HepG2 (cell line): ENCODE data around the gene RTN3. TPM values are rescaled to one million over a fixed set of nuclear protein-coding genes. Genes with fewer than 3 reads are reported as not detected.

ENCODE experiments used
- EHMT2 ChIP-seq: fragments of 200-600 bp; sonication (generic); IDR thresholded peaks from 2 replicates; pipeline ENCODE4 v1.7.0; 2017; ENCODE audit warnings: antibody characterized with exemption, low read depth, low read length, borderline replicate concordance
- HDAC6 ChIP-seq: fragments of 200-600 bp; sonication (generic); IDR thresholded peaks from 2 replicates; pipeline ENCODE4 v1.7.0; 2017; ENCODE audit warnings: mild to moderate bottlenecking, antibody characterized with exemption, low read length, low read depth
- KLF9 ChIP-seq: IDR thresholded peaks from 2 replicates; pipeline ENCODE4 v1.6.1; 2016; ENCODE audit warnings: low read depth
- NCOA2 ChIP-seq: sonication (generic); formaldehyde crosslinking; IDR thresholded peaks from 2 replicates; pipeline ENCODE4 v1.8.0; 2022; ENCODE audit warnings: inconsistent platforms
- PHB2 ChIP-seq: fragments of 450-650 bp; IDR thresholded peaks from 2 replicates; pipeline ENCODE4 v1.6.1; 2018; ENCODE audit not compliant: partially characterized antibody
- SP2 ChIP-seq: sonication (generic); formaldehyde crosslinking; IDR thresholded peaks from 2 replicates; pipeline ENCODE4 v1.5.1; 2020; ENCODE audit warnings: mild to moderate bottlenecking, missing genetic modification reagents
- TCF7 ChIP-seq: sonication (generic); IDR thresholded peaks from 2 replicates; pipeline ENCODE4 v1.6.1; 2016; ENCODE audit warnings: antibody characterized with exemption, low read depth
- ZC3H13 ChIP-seq: sonication (generic); formaldehyde crosslinking; IDR thresholded peaks from 2 replicates; pipeline ENCODE4 v1.8.1; 2023; ENCODE audit warnings: mild to moderate bottlenecking, missing genetic modification reagents, moderate library complexity
- ZFP41 ChIP-seq: sonication (generic); formaldehyde crosslinking; IDR thresholded peaks from 2 replicates; pipeline ENCODE4 v1.4.0; 2020; ENCODE audit warnings: mild to moderate bottlenecking, missing genetic modification reagents, borderline replicate concordance
- ZNF350 ChIP-seq: sonication (generic); formaldehyde crosslinking; IDR thresholded peaks from 2 replicates; pipeline ENCODE4 v1.4.0; 2020; ENCODE audit warnings: mild to moderate bottlenecking, low read depth, missing genetic modification reagents, borderline replicate concordance
- ZNF678 ChIP-seq: sonication (generic); formaldehyde crosslinking; IDR thresholded peaks from 2 replicates; pipeline ENCODE4 v1.4.0; 2020; ENCODE audit warnings: mild to moderate bottlenecking, missing genetic modification reagents
- ZSCAN12 ChIP-seq: sonication (generic); formaldehyde crosslinking; IDR thresholded peaks from 2 replicates; pipeline ENCODE4 v1.9.0; 2021; ENCODE audit warnings: mild to moderate bottlenecking, missing genetic modification reagents
- polyA plus RNA-seq, 8 experiments: library from polyadenylated mRNA; depleted of rRNA in 3 of 8; stranded (reverse) in 7 of 8; unstranded in 1 of 8; fragments of >200 nt; fragmentation: Illumina TruSeq in 4 of 8; extraction: Trizol in 4 of 8; gene quantifications; 2 replicates each; pipeline versions ENCODE4 v1.2.1 to v1.2.3, GENCODE V29; 2011 to 2016; ENCODE audit warnings: low read depth in 4 of 8, missing spikeins in 1 of 8, mixed read lengths in 1 of 8; ENCODE audit not compliant: insufficient read depth in 1 of 8
- total RNA-seq, 5 experiments: library from RNA; depleted of rRNA; stranded (reverse); fragments of >200 nt; fragmentation: Illumina TruSeq; extraction: Trizol; gene quantifications; 2 replicates each; pipeline ENCODE4 v1.2.3, GENCODE V29; 2016; ENCODE audit warnings: low read depth in 1 of 5
- TF ChIP-seq, protein P1 (sequence below): sonication (generic); formaldehyde crosslinking; IDR thresholded peaks from 2 replicates; pipeline ENCODE4 v1.5.1; 2020; ENCODE audit warnings: mild to moderate bottlenecking, missing genetic modification reagents, borderline replicate concordance
- TF ChIP-seq, protein P2 (sequence below): IDR thresholded peaks from 2 replicates; pipeline ENCODE4 v1.6.1; 2016; ENCODE audit warnings: low read depth, borderline replicate concordance
- TF ChIP-seq, protein P3 (sequence below): sonication (generic); formaldehyde crosslinking; IDR thresholded peaks from 2 replicates; pipeline ENCODE4 v1.4.0; 2020; ENCODE audit warnings: missing genetic modification reagents; ENCODE audit errors: not compliant biosample characterization
- TF ChIP-seq, protein P4 (sequence below): sonication (generic); formaldehyde crosslinking; IDR thresholded peaks from 2 replicates; pipeline ENCODE4 v1.4.0; 2020; ENCODE audit warnings: missing genetic modification reagents, borderline replicate concordance
- TF ChIP-seq, protein P5 (sequence below): sonication (generic); formaldehyde crosslinking; IDR thresholded peaks from 2 replicates; pipeline ENCODE4 v1.8.0; 2022; ENCODE audit warnings: mild to moderate bottlenecking, missing genetic modification reagents, moderate library complexity

RTN3 gene
- total and polyA plus RNA-seq, 2 of the 13 experiments (the other 11 are each of a cell fraction or from before 2014, with no cell fraction given) = 32.2 to 41.1 TPM

DNA sequence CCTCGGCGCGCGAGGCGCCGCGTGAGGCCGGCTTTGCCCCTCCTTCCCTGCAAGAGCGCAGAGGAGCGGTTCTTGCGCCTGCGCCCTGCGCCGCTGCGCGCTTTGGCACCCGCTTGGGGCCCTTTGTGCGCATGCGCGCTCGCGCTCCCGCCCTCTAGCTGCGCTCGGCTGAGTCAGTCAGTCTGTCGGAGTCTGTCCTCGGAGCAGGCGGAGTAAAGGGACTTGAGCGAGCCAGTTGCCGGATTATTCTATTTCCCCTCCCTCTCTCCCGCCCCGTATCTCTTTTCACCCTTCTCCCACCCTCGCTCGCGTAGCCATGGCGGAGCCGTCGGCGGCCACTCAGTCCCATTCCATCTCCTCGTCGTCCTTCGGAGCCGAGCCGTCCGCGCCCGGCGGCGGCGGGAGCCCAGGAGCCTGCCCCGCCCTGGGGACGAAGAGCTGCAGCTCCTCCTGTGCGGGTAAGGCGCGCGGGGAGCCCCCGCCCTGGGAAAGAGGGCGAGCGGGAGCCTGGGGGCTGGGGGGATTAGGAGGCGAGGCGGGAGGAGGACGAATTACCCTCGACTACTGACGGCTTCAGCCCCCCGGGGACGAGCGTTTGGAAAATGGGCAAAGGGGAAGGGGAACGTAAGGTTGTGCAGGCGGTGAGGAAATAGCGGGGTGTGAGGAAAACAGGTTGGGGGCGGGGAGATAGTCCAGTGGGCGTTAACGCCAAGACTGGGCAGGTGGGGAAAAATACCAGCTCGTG lies at the start of gene RTN3 (continued):
- TF ChIP-seq, protein P1, sequence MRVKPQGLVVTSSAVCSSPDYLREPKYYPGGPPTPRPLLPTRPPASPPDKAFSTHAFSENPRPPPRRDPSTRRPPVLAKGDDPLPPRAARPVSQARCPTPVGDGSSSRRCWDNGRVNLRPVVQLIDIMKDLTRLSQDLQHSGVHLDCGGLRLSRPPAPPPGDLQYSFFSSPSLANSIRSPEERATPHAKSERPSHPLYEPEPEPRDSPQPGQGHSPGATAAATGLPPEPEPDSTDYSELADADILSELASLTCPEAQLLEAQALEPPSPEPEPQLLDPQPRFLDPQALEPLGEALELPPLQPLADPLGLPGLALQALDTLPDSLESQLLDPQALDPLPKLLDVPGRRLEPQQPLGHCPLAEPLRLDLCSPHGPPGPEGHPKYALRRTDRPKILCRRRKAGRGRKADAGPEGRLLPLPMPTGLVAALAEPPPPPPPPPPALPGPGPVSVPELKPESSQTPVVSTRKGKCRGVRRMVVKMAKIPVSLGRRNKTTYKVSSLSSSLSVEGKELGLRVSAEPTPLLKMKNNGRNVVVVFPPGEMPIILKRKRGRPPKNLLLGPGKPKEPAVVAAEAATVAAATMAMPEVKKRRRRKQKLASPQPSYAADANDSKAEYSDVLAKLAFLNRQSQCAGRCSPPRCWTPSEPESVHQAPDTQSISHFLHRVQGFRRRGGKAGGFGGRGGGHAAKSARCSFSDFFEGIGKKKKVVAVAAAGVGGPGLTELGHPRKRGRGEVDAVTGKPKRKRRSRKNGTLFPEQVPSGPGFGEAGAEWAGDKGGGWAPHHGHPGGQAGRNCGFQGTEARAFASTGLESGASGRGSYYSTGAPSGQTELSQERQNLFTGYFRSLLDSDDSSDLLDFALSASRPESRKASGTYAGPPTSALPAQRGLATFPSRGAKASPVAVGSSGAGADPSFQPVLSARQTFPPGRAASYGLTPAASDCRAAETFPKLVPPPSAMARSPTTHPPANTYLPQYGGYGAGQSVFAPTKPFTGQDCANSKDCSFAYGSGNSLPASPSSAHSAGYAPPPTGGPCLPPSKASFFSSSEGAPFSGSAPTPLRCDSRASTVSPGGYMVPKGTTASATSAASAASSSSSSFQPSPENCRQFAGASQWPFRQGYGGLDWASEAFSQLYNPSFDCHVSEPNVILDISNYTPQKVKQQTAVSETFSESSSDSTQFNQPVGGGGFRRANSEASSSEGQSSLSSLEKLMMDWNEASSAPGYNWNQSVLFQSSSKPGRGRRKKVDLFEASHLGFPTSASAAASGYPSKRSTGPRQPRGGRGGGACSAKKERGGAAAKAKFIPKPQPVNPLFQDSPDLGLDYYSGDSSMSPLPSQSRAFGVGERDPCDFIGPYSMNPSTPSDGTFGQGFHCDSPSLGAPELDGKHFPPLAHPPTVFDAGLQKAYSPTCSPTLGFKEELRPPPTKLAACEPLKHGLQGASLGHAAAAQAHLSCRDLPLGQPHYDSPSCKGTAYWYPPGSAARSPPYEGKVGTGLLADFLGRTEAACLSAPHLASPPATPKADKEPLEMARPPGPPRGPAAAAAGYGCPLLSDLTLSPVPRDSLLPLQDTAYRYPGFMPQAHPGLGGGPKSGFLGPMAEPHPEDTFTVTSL (CRISPR knock-in tag) = peak; percentile 30; the same call in 1 of the 2 replicates
- TF ChIP-seq, protein P2, sequence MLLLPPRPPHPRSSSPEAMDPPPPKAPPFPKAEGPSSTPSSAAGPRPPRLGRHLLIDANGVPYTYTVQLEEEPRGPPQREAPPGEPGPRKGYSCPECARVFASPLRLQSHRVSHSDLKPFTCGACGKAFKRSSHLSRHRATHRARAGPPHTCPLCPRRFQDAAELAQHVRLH (CRISPR knock-in tag) = peak; percentile 75
- TF ChIP-seq, protein P3, sequence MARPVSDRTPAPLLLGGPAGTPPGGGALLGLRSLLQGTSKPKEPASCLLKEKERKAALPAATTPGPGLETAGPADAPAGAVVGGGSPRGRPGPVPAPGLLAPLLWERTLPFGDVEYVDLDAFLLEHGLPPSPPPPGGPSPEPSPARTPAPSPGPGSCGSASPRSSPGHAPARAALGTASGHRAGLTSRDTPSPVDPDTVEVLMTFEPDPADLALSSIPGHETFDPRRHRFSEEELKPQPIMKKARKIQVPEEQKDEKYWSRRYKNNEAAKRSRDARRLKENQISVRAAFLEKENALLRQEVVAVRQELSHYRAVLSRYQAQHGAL (CRISPR knock-in tag) = no peak
- TF ChIP-seq, protein P4, sequence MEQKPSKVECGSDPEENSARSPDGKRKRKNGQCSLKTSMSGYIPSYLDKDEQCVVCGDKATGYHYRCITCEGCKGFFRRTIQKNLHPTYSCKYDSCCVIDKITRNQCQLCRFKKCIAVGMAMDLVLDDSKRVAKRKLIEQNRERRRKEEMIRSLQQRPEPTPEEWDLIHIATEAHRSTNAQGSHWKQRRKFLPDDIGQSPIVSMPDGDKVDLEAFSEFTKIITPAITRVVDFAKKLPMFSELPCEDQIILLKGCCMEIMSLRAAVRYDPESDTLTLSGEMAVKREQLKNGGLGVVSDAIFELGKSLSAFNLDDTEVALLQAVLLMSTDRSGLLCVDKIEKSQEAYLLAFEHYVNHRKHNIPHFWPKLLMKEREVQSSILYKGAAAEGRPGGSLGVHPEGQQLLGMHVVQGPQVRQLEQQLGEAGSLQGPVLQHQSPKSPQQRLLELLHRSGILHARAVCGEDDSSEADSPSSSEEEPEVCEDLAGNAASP (CRISPR knock-in tag) = no peak
- no peak for TF ChIP-seq EHMT2
- peak; percentile 91; the same call in 1 of the 2 replicates for TF ChIP-seq ZNF350 (CRISPR knock-in tag)
- TF ChIP-seq ZFP41 (CRISPR knock-in tag) = no peak
- peak; percentile 19 for TF ChIP-seq NCOA2 (CRISPR knock-in tag)
- TF ChIP-seq PHB2 = no peak
- TF ChIP-seq ZC3H13 = no peak
- TF ChIP-seq HDAC6 = no peak
- TF ChIP-seq ZNF678 (CRISPR knock-in tag) = 0 out of 2 replicates have a peak, but pooled peaks have one; percentile 51
- TF ChIP-seq TCF7 = no peak
- no peak; the same call in 1 of the 2 replicates for TF ChIP-seq ZSCAN12 (CRISPR knock-in tag)
- TF ChIP-seq, protein P5, sequence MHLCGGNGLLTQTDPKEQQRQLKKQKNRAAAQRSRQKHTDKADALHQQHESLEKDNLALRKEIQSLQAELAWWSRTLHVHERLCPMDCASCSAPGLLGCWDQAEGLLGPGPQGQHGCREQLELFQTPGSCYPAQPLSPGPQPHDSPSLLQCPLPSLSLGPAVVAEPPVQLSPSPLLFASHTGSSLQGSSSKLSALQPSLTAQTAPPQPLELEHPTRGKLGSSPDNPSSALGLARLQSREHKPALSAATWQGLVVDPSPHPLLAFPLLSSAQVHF = no peak
- peak; percentile 69; the same call in 1 of the 2 replicates for TF ChIP-seq KLF9 (CRISPR knock-in tag)
- peak; percentile 46; the same call in 1 of the 2 replicates for TF ChIP-seq SP2 (CRISPR knock-in tag)
